PFSK-1 (cell line): Measurements from ENCODE around the gene NAALADL2.

Experiments
- POLR2AphosphoS5 ChIP-seq: IDR thresholded peaks from 2 replicates; pipeline ENCODE4 v1.6.1; 2012; ENCODE audit warnings: low read depth, mild to moderate bottlenecking, control low read depth, low read length, moderate library complexity
- TAF1 ChIP-seq: IDR thresholded peaks from 2 replicates; pipeline ENCODE4 v1.6.1; 2012; ENCODE audit warnings: low read length, control low read depth, borderline replicate concordance; ENCODE audit not compliant: insufficient read depth
- TF ChIP-seq, protein P1 (sequence below), 2 experiments: IDR thresholded peaks; 2 replicates each; pipeline versions ENCODE4 v1.6.1 to v1.8.0; 2011 to 2012; ENCODE audit warnings: low read depth in 2 of 2, low read length in 2 of 2, control low read depth in 1 of 2, inconsistent platforms in 1 of 2, mild to moderate bottlenecking in 1 of 2, moderate library complexity in 1 of 2; ENCODE audit not compliant: insufficient read depth in 1 of 2

- TF ChIP-seq POLR2AphosphoS5 (no peak), TAF1 (no peak)
- TF ChIP-seq, protein P1, sequence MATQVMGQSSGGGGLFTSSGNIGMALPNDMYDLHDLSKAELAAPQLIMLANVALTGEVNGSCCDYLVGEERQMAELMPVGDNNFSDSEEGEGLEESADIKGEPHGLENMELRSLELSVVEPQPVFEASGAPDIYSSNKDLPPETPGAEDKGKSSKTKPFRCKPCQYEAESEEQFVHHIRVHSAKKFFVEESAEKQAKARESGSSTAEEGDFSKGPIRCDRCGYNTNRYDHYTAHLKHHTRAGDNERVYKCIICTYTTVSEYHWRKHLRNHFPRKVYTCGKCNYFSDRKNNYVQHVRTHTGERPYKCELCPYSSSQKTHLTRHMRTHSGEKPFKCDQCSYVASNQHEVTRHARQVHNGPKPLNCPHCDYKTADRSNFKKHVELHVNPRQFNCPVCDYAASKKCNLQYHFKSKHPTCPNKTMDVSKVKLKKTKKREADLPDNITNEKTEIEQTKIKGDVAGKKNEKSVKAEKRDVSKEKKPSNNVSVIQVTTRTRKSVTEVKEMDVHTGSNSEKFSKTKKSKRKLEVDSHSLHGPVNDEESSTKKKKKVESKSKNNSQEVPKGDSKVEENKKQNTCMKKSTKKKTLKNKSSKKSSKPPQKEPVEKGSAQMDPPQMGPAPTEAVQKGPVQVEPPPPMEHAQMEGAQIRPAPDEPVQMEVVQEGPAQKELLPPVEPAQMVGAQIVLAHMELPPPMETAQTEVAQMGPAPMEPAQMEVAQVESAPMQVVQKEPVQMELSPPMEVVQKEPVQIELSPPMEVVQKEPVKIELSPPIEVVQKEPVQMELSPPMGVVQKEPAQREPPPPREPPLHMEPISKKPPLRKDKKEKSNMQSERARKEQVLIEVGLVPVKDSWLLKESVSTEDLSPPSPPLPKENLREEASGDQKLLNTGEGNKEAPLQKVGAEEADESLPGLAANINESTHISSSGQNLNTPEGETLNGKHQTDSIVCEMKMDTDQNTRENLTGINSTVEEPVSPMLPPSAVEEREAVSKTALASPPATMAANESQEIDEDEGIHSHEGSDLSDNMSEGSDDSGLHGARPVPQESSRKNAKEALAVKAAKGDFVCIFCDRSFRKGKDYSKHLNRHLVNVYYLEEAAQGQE (IDR thresholded peaks at IDR 0.05; ENCODE audit: insufficient read depth in 1 of 2, low read depth in 2 of 2, low read length in 2 of 2) = no peak
Observed at GRCh38 chr3:175564363-175564762, 705.2 kb downstream of the NAALADL2 start.
